Mucosa of descending colon (tissue), 3 donors: ENCODE results near the gene C21orf58. TPM values are rescaled to one million over a fixed set of nuclear protein-coding genes. Genes with fewer than 3 reads are reported as not detected.

Experiments
- ATAC-seq: fragments of 200-7000 bp; cut with Tn5 transposase; one replicate; pipeline ENCODE4 v1.9.1; 2020; ENCODE audit warnings: mild to moderate bottlenecking, moderate library complexity
- DNase-seq, 3 donors: peaks; one replicate each; pipeline ENCODE4 v3.0.0-alpha.2; 2020
- H3K36me3 ChIP-seq: fragments of 200-600 bp; one replicate; pipeline ENCODE4 v1.8.0; 2021; ENCODE audit warnings: low read depth, mild to moderate bottlenecking
- H3K4me1 ChIP-seq: fragments of 200-600 bp; one replicate; pipeline ENCODE4 v1.8.0; 2021; ENCODE audit warnings: low read depth, mild to moderate bottlenecking
- H3K4me3 ChIP-seq: fragments of 200-600 bp; one replicate; pipeline ENCODE4 v1.8.0; 2021; ENCODE audit warnings: mild to moderate bottlenecking
- H3K9me3 ChIP-seq: fragments of 200-600 bp; one replicate; pipeline ENCODE4 v1.8.0; 2021; ENCODE audit warnings: mild to moderate bottlenecking
- intact Hi-C, 2 donors: fragments of 100-400 bp; cut with DNase I in 1 of 2; cut with micrococcal nuclease in 1 of 2; formaldehyde crosslinking; loops; one replicate each; pipeline versions ENCODE4 v1.11.0 to v1.11.1; 2022; cut with DNase I, micrococcal nuclease
- total RNA-seq, 3 donors: library from RNA; stranded (reverse); fragmentation: NEBNext Ultra II Directional in 2 of 3; extraction: Animal tissue kit (Norgen Biotek cat#: 25700) in 2 of 3; gene quantifications; one replicate each; pipeline versions ENCODE4 v1.2.1 to v1.2.4, GENCODE V29; 2021 to 2023
- TF ChIP-seq, protein P1 (sequence below): fragments of 200-600 bp; IDR thresholded peaks from one replicate; pipeline ENCODE4 v1.8.0; 2022; ENCODE audit warnings: antibody characterized with exemption, mild to moderate bottlenecking
- donor health status: DM: no; HTN: no; CAD: no; lungs with moderate emphysema.
- donor health status: DM: no; HTN: no; CAD: no.
- donor health status: DM: no; HTN: yes; CAD: no.

Gene C21orf58
- total RNA-seq, 3 donors from 2014 or later, result 5.5 to 11.9 (median 5.6) TPM

DNA sequence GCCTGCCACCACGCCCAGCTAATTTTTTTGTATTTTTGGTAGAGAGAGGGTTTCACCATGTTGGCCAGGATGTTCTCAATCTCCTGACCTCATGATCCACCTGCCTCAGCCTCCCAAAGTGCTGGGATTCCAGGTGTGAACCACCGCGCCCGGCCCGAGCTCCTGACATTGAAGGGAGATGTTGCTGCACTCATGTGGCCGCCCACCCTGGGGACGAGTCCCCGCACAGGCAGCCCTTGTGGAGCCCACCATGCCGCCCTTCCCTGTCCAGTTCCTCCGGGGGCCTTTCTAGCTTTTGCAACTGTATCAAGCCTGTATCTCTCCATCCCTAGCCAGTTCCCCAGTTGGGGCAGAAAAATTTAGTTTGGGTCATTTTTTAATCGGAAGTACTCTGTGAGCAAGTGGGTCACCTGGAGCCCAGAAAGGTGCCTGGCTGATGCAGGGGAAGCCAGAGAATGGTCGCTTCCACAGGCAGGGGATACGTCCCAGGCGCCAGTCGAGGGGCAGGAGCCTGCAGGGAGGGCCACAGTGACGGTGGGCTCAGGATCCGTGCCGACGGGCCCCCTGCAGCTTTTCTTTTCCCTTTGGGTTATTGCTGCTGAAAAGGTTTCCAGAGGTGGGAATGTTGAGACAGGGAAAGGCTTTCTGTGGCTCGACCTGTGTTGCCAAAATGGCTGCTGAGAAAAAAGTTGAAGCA is 20.7 kb upstream of the C21orf58 start:
- no peaks in the 10 kb centered on the region for H3K36me3 ChIP-seq

DNA sequence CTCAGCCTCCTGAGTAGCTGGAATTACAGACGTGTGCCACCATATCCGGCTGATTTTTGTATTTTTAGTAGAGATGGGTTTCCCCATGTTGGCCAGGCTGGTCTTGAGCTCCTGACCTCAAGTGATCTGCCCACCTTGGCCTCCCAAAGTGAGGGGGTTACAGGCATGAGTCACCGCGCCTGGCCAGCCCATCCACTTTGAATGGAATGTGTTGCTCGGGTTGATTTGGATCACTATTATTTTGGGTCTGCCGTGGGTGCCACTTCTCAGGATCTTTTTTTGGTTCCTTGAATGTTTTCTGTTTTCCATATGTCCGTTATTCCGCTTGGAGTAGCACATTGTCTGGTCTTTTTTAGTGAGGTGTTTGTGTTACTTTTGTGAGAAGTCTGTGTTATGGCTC is 17.3 kb upstream of the C21orf58 start:
- no peaks in the 10 kb centered on the region for H3K9me3 ChIP-seq
- H3K4me1 ChIP-seq, result no peaks in the 10 kb centered on the region
- TF ChIP-seq, protein P1, sequence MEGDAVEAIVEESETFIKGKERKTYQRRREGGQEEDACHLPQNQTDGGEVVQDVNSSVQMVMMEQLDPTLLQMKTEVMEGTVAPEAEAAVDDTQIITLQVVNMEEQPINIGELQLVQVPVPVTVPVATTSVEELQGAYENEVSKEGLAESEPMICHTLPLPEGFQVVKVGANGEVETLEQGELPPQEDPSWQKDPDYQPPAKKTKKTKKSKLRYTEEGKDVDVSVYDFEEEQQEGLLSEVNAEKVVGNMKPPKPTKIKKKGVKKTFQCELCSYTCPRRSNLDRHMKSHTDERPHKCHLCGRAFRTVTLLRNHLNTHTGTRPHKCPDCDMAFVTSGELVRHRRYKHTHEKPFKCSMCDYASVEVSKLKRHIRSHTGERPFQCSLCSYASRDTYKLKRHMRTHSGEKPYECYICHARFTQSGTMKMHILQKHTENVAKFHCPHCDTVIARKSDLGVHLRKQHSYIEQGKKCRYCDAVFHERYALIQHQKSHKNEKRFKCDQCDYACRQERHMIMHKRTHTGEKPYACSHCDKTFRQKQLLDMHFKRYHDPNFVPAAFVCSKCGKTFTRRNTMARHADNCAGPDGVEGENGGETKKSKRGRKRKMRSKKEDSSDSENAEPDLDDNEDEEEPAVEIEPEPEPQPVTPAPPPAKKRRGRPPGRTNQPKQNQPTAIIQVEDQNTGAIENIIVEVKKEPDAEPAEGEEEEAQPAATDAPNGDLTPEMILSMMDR, result no peak
- no peaks in the 10 kb centered on the region for H3K36me3 ChIP-seq
- intact Hi-C loops, result no loop called here
- ATAC-seq, result no peak
- no peak overlapping the region for H3K4me3 ChIP-seq
- no peak for DNase-seq

More for the DNA sequence above, 20.7 kb upstream of the C21orf58 start:
- no peaks in the 10 kb centered on the region for H3K9me3 ChIP-seq
- ATAC-seq (no peak), DNase-seq (no peak)
- no peaks in the 10 kb centered on the region for H3K4me1 ChIP-seq
- intact Hi-C loops, result no loop called here
- TF ChIP-seq, protein P1, result no peak
- no peak overlapping the region for H3K4me3 ChIP-seq

DNA sequence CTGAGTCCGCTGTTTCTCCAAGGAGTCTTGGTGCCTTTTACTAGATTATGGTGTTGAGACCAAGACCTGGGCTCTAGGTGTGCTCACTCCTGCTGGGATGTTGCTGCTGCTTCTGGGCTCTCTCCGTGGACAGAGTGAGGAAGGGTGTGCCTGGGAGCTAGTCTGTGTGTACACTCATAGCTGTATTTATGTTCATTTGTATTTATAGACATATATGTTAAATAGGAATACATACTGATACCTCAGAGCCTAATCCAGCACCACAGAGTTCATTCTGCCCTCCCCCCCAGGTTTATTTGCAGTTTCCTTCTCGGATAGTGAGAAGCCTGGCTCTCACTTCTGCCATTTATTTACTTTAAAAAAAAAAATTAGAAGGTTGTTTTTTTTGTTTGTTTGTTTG is 12.9 kb upstream of the C21orf58 start:
- H3K9me3 ChIP-seq, result no peaks in the 10 kb centered on the region
- ATAC-seq, result no peak
- no peak for DNase-seq
- no peaks in the 10 kb centered on the region for H3K4me1 ChIP-seq
- H3K36me3 ChIP-seq, result no peaks in the 10 kb centered on the region
- no peak overlapping the region for H3K4me3 ChIP-seq
- intact Hi-C loops, result no loop called here
- TF ChIP-seq, protein P1, result no peak

DNA sequence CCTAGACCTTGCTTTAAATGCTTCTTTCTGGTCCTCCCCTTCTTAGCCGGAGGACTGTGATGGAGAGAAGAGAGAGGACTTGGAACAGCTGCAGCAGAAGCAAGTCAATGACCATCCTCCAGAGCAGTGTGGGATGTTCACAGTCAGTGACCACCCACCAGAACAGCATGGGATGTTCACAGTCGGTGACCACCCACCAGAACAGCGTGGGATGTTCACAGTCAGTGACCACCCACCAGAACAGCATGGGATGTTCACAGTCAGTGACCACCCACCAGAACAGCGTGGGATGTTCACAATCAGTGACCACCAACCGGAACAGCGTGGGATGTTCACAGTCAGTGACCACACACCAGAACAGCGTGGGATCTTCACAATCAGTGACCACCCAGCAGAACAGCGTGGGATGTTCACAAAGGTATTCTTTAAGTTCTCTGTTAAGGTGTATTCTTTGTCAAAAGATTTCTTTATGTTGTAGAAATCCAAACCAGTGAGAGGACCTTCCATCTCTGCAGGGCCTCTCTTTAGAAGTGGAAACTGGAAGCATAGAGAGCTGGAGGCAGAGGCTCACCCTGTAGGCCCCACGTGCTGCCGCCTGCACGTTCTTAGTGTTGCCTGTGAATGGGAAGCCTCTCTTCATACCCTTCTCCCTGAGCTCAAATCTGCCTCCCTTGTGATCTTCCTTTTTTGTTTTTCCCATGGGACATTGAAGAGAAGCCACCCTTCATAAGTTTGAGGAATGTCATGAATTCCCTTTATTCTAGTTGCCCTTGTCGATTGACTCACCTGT is 10.9 kb upstream of the C21orf58 start:
- H3K36me3 ChIP-seq, result no peaks in the 10 kb centered on the region
- H3K4me1 ChIP-seq, result no peaks in the 10 kb centered on the region
- intact Hi-C loops, result no loop called here
- ATAC-seq, result no peak
- H3K4me3 ChIP-seq, result no peak overlapping the region
- TF ChIP-seq, protein P1, result no peak
- DNase-seq, result no peak
- no peaks in the 10 kb centered on the region for H3K9me3 ChIP-seq

DNA sequence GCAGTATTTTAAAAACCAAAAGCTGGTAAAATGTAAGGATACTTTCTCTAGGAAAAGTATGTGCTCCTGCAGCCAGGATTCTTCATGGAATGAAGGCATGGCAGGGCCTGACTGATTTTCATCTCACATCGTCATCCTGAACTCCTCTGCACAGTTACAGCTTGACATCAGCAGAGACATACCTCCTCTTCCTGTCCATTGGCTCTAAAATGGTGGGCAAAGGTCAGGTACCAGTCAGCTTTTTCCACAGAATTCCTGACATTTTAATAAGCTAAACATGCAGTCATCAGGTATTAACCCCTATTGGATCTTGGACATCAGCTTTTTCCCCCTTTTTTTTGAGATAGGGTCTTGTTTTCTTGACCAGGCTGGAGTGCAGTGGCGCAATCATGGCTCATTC is 6.1 kb upstream of the C21orf58 start:
- H3K4me1 ChIP-seq, result peaks cover 10% of the 10 kb centered on the region
- H3K4me3 ChIP-seq, result no peak overlapping the region
- intact Hi-C loops, result no loop called here
- no peaks in the 10 kb centered on the region for H3K9me3 ChIP-seq
- ATAC-seq (no peak), DNase-seq (no peak)
- TF ChIP-seq, protein P1, result no peak
- H3K36me3 ChIP-seq, result no peaks in the 10 kb centered on the region
